ENCODE measurements around the gene SHC4. TPM values are rescaled to one million over a fixed set of nuclear protein-coding genes. Genes with fewer than 3 reads are reported as not detected.
A peak's percentile ranks its signal among the peaks of the same experiment; 100 is the strongest.

Gene SHC4
- total and polyA plus RNA-seq, 7 donors, result under 0.01 to 4.6 (median 2.2) TPM; not detected in 1

- Histone ChIP-seq H3K36me3 (no peaks in the 10 kb centered on the region), H3K27me3 (no peaks in the 10 kb centered on the region), H3K9me3 (no peaks in the 10 kb centered on the region), H3K27ac (no peak overlapping the region), H3K4me1 (no peaks in the 10 kb centered on the region), H3K4me3 (no peak overlapping the region)
- WGBS, 2 donors, result 76 to 81% methylated on average over 1 of the region's 1 CpG
- intact Hi-C loops (cut with DNase I), result no loop called here
- TF ChIP-seq EP300 (IDR thresholded peaks at IDR 0.05) (no peak), POLR2AphosphoS5 (IDR thresholded peaks at IDR 0.05) (no peak), POLR2A (IDR thresholded peaks at IDR 0.05) (no peak)
- TF ChIP-seq, protein P1, sequence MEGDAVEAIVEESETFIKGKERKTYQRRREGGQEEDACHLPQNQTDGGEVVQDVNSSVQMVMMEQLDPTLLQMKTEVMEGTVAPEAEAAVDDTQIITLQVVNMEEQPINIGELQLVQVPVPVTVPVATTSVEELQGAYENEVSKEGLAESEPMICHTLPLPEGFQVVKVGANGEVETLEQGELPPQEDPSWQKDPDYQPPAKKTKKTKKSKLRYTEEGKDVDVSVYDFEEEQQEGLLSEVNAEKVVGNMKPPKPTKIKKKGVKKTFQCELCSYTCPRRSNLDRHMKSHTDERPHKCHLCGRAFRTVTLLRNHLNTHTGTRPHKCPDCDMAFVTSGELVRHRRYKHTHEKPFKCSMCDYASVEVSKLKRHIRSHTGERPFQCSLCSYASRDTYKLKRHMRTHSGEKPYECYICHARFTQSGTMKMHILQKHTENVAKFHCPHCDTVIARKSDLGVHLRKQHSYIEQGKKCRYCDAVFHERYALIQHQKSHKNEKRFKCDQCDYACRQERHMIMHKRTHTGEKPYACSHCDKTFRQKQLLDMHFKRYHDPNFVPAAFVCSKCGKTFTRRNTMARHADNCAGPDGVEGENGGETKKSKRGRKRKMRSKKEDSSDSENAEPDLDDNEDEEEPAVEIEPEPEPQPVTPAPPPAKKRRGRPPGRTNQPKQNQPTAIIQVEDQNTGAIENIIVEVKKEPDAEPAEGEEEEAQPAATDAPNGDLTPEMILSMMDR (IDR thresholded peaks at IDR 0.05), result no peak
- no peak for DNase-seq
These were observed 57.9 kb downstream of the SHC4 start for GRCh38 chr15:48905847-48906246.

DNA sequence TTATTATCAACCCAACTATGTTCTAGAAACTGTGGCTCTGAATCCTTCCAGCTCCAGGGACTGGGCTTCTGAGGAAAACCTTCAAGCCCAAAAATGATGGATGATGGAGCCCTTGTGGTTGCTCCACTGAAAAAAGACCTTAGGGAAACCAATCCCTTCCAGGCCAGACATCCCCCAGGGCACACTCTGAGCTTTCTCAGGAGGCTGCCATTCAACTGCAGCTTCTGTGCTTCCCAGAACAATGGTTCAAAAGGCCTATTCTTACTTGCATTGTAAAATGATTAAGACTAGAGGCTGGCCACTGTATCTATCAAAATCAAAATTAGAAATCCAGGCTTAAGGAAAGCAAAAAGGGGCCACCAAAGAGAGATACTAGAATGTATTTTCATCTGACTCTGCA lies 58.5 kb downstream of the SHC4 start:
- Histone ChIP-seq H3K36me3 (no peaks in the 10 kb centered on the region), H3K27ac (no peak overlapping the region), H3K4me1 (no peaks in the 10 kb centered on the region), H3K4me3 (no peak overlapping the region), H3K27me3 (no peaks in the 10 kb centered on the region), H3K9me3 (no peaks in the 10 kb centered on the region)
- TF ChIP-seq EP300 (IDR thresholded peaks at IDR 0.05) (no peak), POLR2A (IDR thresholded peaks at IDR 0.05) (no peak), POLR2AphosphoS5 (IDR thresholded peaks at IDR 0.05) (no peak)
- TF ChIP-seq, protein P1 (IDR thresholded peaks at IDR 0.05), result no peak
- DNase-seq, result no peak
- intact Hi-C loops (cut with DNase I), result no loop called here

DNA sequence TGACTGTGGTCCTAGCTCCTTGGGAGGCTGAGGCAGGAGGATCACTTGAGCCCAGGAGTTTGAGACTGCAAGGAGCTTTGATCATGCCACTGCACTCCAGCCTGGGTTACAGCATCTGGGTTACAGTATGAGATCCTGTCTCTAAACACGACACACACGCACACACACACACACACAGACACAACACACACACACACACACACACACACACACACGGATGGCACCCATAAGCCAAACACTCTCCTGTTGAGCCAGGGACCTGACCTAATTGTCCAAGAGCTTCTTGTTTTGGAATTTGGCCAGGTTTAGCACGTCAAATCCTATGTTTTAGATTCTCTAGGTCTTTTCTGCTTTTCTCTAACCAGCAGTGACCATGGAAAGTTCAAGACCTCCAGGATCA lies 59.0 kb downstream of the SHC4 start:
- no peak overlapping the region for H3K27ac ChIP-seq

GRCh38 chr15:48899793-48900192 lies 63.9 kb downstream of the SHC4 start:
- TF ChIP-seq EP300 (IDR thresholded peaks at IDR 0.05) (no peak), POLR2A (IDR thresholded peaks at IDR 0.05) (no peak), POLR2AphosphoS5 (IDR thresholded peaks at IDR 0.05) (no peak)
- TF ChIP-seq, protein P1 (IDR thresholded peaks at IDR 0.05), result no peak
- Histone ChIP-seq H3K9me3 (no peaks in the 10 kb centered on the region), H3K4me3 (no peak overlapping the region), H3K36me3 (no peaks in the 10 kb centered on the region), H3K4me1 (no peaks in the 10 kb centered on the region), H3K27me3 (peaks cover 0 to 2% (median 0%) of the 10 kb centered on the region in 3 donors), H3K27ac (no peak overlapping the region)
- no peak for DNase-seq
- intact Hi-C loops (cut with DNase I), result no loop called here
- WGBS, 2 donors, result 89 to 92% methylated on average over 4 of the region's 4 CpGs

More for the DNA sequence above, 59.0 kb downstream of the SHC4 start:
- no peaks in the 10 kb centered on the region for H3K36me3 ChIP-seq
- 87 to 92% methylated on average over 4 of the region's 4 CpGs for WGBS, 2 donors
- H3K4me1 ChIP-seq, result no peaks in the 10 kb centered on the region
- no peaks in the 10 kb centered on the region for H3K9me3 ChIP-seq
- H3K27me3 ChIP-seq, result no peaks in the 10 kb centered on the region
- H3K4me3 ChIP-seq, result no peak overlapping the region
- intact Hi-C loops (cut with DNase I), result no loop called here
- no peak for TF ChIP-seq POLR2A (IDR thresholded peaks at IDR 0.05)
- TF ChIP-seq POLR2AphosphoS5 (IDR thresholded peaks at IDR 0.05), result no peak
- TF ChIP-seq EP300 (IDR thresholded peaks at IDR 0.05), result no peak
- TF ChIP-seq, protein P1 (IDR thresholded peaks at IDR 0.05), result no peak
- no peak for DNase-seq

DNA sequence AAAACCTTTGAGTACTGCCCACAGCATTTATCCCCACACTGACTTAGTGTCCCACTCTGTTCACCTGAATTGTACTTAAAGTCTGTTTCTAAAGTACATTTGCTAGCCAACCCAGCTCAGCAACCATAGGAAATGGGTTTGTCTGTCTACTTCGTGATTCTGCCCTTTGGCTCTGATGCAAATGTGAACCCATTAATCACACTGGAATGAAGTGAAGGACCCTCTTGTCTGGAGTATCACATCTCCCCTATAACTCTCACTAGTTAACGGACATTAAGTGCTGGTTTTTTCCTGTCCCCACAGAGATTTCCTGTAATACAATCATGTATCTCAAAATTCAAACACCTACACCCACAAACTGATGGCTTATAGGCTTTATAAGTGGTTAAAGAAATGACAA lies 65.3 kb downstream of the SHC4 start:
- WGBS, 2 donors, result 61 to 63% methylated on average over 2 of the region's 2 CpGs
- no peak for DNase-seq
- peak overlapping the region; percentile 56 to 69 (median 66) for H3K27ac ChIP-seq
- H3K4me1 ChIP-seq, result no peaks in the 10 kb centered on the region
- H3K36me3 ChIP-seq, result no peaks in the 10 kb centered on the region
- TF ChIP-seq POLR2AphosphoS5 (IDR thresholded peaks at IDR 0.05), result no peak
- no peak for TF ChIP-seq POLR2A (IDR thresholded peaks at IDR 0.05)
- TF ChIP-seq, protein P1 (IDR thresholded peaks at IDR 0.05), result no peak
- H3K9me3 ChIP-seq, result no peaks in the 10 kb centered on the region
- H3K27me3 ChIP-seq, result peaks cover 0 to 2% (median 0%) of the 10 kb centered on the region in 3 donors
- H3K4me3 ChIP-seq, result no peak overlapping the region
- intact Hi-C loops (cut with DNase I), result no loop called here
